Natural killer cell treated with Interleukin-12 subunit alpha and Interleukin-12 subunit beta and Interleukin-15 and Interleukin-18, amount 100 ng/mL, for 72 hours (primary cell): ENCODE data around the gene ACOT13. TPM values are rescaled to one million over a fixed set of nuclear protein-coding genes. Genes with fewer than 3 reads are reported as not detected.
A peak's percentile ranks its signal among the peaks of the same experiment; 100 is the strongest.
"Not testable (repeated sequence)": the region's sequence is repeated elsewhere in the genome, so short reads cannot be mapped to it uniquely, and the experiment has no call there.

Experiments
- ATAC-seq, 2 donors: fragments of 150-1000 bp; cut with Tn5 transposase in 1 of 2; sonication (Bioruptor Pico), chemical (Tn5 transposase) in 1 of 2; 2 replicates each; pipeline ENCODE4 v1.10.0; 2021
- DNase-seq: peaks from one replicate; pipeline ENCODE4 v3.0.0; 2022; ENCODE audit warnings: low spot score
- H3K27ac Mint-ChIP-seq, 2 donors: 1 replicate in 1 of 2; 2 replicates in 1 of 2; pipeline ENCODE4 v1.8.0; 2022; ENCODE audit warnings: mixed read lengths in 2 of 2, mild to moderate bottlenecking in 1 of 2, moderate library complexity in 1 of 2
- H3K27me3 Mint-ChIP-seq, 2 donors: 1 replicate in 1 of 2; 2 replicates in 1 of 2; pipeline ENCODE4 v1.8.0; 2022; ENCODE audit warnings: mixed read lengths in 2 of 2
- H3K36me3 Mint-ChIP-seq: one replicate; pipeline ENCODE4 v1.8.0; 2022; ENCODE audit warnings: mixed read lengths
- H3K4me1 Mint-ChIP-seq, 2 donors: 1 replicate in 1 of 2; 2 replicates in 1 of 2; pipeline ENCODE4 v1.8.0; 2022; ENCODE audit warnings: low read depth in 2 of 2, mixed read lengths in 2 of 2, mild to moderate bottlenecking in 1 of 2
- H3K4me3 Mint-ChIP-seq: one replicate; pipeline ENCODE4 v1.8.0; 2022; ENCODE audit warnings: mixed read lengths
- H3K9me3 Mint-ChIP-seq: 2 replicates; pipeline ENCODE4 v1.8.0; 2022; ENCODE audit warnings: mixed read lengths
- total RNA-seq, 2 donors: library from RNA; stranded (reverse); gene quantifications; one replicate each; pipeline ENCODE4 v1.2.3, GENCODE V29; 2022

The ACOT13 gene
- total RNA-seq, 2 donors from 2014 or later = 10.2 to 20.1 TPM

DNA sequence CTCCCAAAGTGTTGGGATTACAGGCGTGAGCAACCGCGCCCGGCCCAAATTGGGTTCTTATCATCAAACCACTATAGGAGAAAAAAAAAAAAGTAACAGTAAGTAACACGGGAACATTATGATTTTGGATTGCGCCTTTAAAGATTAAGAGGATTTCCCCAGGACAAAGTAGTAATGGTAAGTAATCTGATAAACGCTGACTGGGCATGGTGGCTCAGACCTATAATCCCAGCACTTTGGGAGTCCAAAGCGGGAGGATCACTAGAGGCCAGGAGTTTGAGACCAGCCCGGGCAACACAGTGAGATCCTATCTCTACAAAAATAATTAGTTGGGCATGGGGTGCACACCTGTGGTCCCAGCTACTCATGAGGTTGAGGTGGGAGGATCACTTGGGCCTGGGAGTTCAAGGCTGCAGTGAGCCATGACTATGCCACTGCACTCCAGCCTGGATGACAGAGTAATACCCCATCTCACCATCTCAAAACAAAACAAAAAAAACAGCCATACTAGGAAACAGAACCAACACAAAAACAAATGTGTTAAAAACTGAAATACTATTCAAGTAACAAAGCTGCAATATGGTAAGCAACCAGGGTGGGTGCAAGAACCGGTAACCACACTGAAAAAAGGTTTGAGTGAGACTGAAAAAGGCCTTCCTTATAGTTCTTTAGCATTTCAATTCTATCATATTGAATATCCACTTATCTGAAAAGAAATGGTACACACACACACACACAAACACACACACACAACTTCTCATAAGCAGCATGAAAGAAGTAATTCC is 43.8 kb downstream of the ACOT13 start:
- Mint-ChIP-seq H3K9me3 (no peaks in the 10 kb centered on the region), H3K4me3 (peak overlapping the region; percentile 25), H3K27ac (peak overlapping the region in 1 of 2 donors; percentile 43), H3K36me3 (peaks cover 28% of the 10 kb centered on the region), H3K4me1 (peaks cover 34 to 40% of the 10 kb centered on the region in 2 donors), H3K27me3 (no peaks in the 10 kb centered on the region)
- DNase-seq (no peak), ATAC-seq (peak; percentile 28 to 66)

DNA sequence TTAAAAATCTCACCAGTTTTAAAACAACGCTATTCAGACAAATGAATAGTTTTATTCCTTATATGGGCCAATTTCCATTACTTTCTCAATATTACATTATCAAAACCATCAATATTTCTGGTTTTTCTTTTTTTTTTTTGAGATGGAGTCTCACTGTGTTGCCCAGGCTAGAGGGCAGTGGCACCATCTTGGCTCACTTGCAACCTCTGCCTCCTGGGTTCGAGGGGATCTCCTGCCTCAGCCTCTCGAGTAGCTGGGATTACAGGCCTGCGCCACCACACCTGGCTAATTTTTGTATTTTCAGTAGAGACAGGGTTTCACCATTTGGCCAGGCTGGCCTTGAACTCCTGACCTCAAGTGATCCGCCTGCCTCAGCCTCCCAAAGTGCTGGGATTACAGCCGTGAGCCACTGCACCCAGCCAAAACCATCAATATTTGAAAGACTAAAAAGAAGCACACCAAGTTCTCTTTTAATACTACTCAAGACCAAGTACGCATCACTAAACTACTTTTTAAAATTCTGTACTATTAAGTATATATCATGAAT is 49.8 kb downstream of the ACOT13 start:
- peak overlapping the region; percentile 100 for H3K4me3 Mint-ChIP-seq
- H3K4me1 Mint-ChIP-seq = peaks cover 57 to 65% of the 10 kb centered on the region in 2 donors
- peak overlapping the region; percentile 99 to 100 for H3K27ac Mint-ChIP-seq
- peaks cover 33% of the 10 kb centered on the region for H3K36me3 Mint-ChIP-seq
- not testable (repeated sequence) for H3K9me3 Mint-ChIP-seq, H3K27me3 Mint-ChIP-seq, DNase-seq, ATAC-seq

DNA sequence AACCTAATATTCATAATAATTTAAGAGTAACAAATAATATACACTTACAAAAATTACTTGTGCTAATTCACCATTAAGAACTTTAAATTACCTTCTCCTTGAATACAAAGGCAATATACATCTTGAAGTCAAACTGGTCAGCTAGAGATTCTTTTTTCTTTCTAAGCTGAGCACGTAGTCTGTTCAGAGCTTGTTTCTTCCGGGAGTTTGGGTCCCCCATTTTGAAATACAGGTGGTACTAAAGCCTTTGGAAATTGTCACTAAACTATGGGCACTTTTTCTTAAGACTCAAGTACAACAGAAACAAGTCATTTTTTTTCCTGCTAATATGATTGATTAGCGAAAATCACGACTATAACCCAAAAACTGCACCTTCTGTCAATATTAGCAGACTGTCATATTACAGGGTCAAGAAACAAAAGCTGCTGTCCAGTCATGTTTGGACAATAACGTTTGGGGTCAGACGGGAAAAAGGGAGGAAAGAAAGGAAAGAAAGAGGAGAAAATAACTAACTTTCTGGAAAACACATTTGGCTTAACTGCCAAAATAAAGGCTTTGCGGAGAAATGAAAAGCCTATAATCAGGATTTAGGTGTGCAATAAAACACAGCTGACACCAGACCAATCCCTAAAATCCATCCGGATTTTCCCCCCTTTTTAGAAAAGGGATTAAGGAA is 51.7 kb downstream of the ACOT13 start:
- ATAC-seq = no peak
- H3K36me3 Mint-ChIP-seq = peaks cover 26% of the 10 kb centered on the region
- no peak for DNase-seq
- H3K9me3 Mint-ChIP-seq = no peaks in the 10 kb centered on the region
- peaks cover 49 to 61% of the 10 kb centered on the region in 2 donors for H3K4me1 Mint-ChIP-seq
- peak overlapping the region; percentile 99 to 100 for H3K27ac Mint-ChIP-seq
- peak overlapping the region; percentile 100 for H3K4me3 Mint-ChIP-seq
- no peaks in the 10 kb centered on the region for H3K27me3 Mint-ChIP-seq

DNA sequence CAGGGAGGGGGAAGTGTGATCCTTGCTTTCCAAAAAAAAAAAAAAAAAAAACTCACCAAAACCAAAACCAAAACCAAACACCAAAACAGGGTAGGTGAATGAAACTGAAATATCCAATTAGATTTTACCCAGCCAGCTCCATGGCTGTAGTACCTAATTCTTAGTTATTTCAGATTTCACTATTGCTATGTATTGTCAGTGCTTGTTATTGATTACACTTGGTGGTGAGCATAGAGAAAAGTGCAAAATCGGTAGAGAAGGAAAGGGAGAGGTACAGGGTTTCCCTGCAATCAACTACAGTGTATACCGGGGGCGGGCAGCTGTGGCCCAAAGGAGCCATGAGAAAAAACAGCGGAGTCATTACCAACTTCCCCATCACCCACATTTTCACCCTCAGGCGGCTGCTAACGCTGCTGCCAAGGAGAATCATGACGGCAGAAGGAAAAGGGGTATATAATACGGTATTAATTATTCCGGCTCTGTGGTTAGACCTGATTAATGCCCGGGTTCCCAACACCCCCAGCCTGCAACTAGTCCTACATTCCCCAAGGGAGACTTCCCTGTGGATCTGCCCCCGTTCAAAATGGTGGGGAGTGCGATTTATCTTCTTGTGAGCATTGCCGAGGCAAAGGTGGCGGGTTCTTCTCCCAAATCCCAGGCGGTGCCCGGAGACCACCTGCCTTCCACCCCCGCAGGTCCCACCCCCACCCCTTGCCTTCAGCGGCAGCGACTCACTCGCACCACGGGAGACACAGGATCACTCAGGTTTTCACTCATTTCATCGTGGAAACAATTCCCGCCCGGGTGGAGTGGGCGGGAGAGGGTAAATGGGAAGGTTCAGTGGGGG is 52.5 kb downstream of the ACOT13 start, which contains the start of gene C6orf62:
TSS of gene C6orf62 (minus strand) at position 30 of the 847 bp plus-strand sequence. CDS start 486 bp downstream, outside the sequence.
- Mint-ChIP-seq H3K27me3 (no peaks in the 10 kb centered on the region), H3K4me3 (peak within 1 kb of the TSS; percentile 100), H3K36me3 (peaks cover 26% of the 10 kb centered on the region), H3K4me1 (peaks cover 43 to 54% of the 10 kb centered on the region in 2 donors), H3K9me3 (no peaks in the 10 kb centered on the region), H3K27ac (peak within 1 kb of the TSS; percentile 99 to 100)
- ATAC-seq (peak in 1 of 2 donors; percentile 0), DNase-seq (peak; percentile 79)

DNA sequence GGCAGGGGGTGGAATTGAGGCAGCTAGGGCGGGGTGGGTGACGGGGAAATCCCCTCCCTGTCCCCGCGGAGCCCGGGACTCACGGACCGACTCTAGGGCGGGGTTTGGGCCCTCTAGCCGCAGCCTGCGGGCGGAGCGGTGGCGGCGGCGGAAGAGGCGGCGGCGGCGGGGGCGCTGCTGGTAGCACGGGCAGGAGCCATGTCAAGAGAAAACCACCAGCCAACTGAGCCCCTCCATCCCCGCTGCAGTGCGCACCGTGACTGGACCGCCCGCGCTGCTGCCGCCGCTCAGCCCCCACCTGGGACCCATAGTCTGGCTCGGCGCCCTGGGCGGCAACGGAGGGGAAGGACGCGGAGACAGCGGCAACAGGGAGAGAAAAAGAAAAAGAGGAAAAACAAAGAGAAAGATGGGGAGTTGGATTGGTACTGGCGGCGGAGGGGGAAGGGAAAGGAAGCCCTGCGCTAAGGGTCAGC is 53.3 kb downstream of the ACOT13 start:
- DNase-seq (peak; percentile 88), ATAC-seq (peak; percentile 47 to 60)
- peaks cover 40 to 47% of the 10 kb centered on the region in 2 donors for H3K4me1 Mint-ChIP-seq
- peak overlapping the region; percentile 100 for H3K4me3 Mint-ChIP-seq
- no peaks in the 10 kb centered on the region for H3K9me3 Mint-ChIP-seq
- peaks cover 26% of the 10 kb centered on the region for H3K36me3 Mint-ChIP-seq
- no peaks in the 10 kb centered on the region for H3K27me3 Mint-ChIP-seq
- peak overlapping the region; percentile 99 to 100 for H3K27ac Mint-ChIP-seq

DNA sequence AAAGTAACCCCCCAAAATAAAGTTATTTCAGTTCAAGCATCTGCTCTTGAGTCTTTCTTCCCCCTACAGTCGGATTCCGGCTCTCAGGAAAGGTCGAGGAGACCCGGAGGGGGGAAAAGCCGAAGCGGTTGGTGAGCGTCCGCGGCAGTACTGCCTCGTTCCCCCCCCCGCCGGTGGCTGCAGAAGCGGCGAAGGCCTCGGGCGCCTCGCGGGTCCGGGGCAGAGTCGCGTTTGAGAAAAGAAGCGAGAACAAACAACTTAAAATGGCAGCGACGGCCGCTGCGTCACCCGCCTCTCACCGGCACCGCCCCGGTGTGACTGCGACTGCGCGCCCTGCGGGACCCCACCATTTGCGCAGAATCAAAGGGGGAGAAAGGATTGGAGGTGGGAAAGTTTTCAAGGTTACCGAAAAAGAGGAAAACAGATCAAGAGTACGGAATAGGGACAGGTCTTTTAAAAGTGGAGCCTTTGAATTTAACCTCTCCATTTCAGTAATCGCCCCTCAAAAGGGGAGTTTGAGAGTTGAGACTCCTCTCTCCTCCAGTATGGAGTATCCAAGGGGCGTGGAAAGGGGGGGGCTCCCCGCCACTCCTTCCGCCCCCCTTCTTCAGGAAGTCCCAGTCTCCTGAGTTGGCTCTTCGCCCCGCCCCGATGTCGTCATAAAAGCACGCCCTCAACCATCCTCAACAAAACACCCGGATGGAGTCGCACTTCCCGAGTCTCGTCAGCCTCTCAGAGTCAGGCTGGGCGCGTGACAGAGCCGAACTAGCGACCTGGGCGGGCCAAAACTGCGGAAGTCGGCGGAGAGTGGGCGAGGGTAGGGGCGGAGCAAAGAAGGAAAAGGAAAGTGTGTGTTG is 54.0 kb downstream of the ACOT13 start:
- H3K9me3 Mint-ChIP-seq = no peaks in the 10 kb centered on the region
- peak overlapping the region; percentile 100 for H3K4me3 Mint-ChIP-seq
- peaks cover 26% of the 10 kb centered on the region for H3K36me3 Mint-ChIP-seq
- DNase-seq (peak; percentile 100), ATAC-seq (peak; percentile 92)
- H3K4me1 Mint-ChIP-seq = peaks cover 35 to 42% of the 10 kb centered on the region in 2 donors
- H3K27ac Mint-ChIP-seq = peak overlapping the region; percentile 99 to 100
- no peaks in the 10 kb centered on the region for H3K27me3 Mint-ChIP-seq

DNA sequence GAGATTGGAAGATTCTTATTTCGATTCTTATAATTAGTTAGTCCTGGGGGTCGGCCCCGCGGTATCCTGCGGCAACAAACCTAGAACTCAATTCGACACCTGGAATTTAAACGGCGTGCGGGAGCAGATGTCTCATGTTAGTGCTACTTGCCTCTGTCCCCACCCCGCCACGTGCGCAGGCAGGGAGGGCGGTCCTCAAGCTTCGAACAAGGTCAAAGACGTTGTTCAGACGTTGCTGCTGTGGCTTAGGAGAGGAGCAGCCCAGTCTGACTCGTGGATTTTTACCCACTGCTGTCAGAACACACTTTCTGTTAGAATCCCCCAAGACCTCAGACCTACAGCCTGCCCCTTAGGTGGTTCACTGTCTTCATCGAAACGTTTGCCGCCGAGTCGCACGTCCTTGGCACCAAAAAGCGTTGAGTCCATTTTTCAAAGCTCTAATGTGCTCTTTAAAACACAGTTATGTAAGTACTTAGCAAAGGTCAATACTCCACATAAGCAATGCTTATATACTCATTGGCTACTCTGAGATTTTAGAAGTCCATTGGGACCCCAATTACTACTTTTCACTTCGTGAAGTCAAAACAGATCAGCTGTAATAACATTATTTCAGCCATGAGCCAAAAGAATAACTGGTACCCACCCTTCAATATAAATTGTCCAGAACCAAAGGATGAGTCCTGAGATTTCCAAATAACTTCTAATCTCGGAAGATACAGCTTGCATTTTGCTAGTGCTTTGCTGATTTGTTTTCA is 54.8 kb downstream of the ACOT13 start:
- DNase-seq (peak; percentile 89), ATAC-seq (peak; percentile 61 to 69)
- H3K36me3 Mint-ChIP-seq = peaks cover 26% of the 10 kb centered on the region
- peak overlapping the region; percentile 100 for H3K4me3 Mint-ChIP-seq
- peaks cover 4 to 5% of the 10 kb centered on the region in 2 donors for H3K27me3 Mint-ChIP-seq
- H3K27ac Mint-ChIP-seq = peak overlapping the region; percentile 99 to 100
- no peaks in the 10 kb centered on the region for H3K9me3 Mint-ChIP-seq
- H3K4me1 Mint-ChIP-seq = peaks cover 28 to 34% of the 10 kb centered on the region in 2 donors

DNA sequence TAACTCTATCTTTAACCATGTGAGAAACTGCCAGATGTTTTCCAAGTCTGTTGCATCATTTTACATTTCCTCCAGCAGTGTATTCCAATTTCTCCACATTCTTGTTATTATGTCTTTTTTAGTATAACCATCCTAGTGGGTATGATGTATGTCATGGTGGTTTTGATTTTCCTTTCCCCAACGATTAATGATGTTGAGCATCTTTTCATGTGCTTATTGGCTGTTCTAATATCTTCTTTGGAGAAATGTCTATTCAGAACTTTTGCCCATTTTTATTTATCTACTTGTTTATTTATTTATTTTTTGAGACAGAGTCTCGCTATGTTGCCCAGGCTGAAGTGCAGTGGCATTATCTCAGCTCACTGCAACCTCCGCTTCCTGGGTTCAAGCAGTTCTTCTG is 56.4 kb downstream of the ACOT13 start:
- Mint-ChIP-seq H3K36me3 (peaks cover 19% of the 10 kb centered on the region), H3K27me3 (peaks cover 4 to 8% of the 10 kb centered on the region in 2 donors), H3K9me3 (no peaks in the 10 kb centered on the region), H3K27ac (no peak overlapping the region), H3K4me3 (peak overlapping the region; percentile 42), H3K4me1 (peaks cover 16 to 24% of the 10 kb centered on the region in 2 donors)
- ATAC-seq (no peak), DNase-seq (no peak)

DNA sequence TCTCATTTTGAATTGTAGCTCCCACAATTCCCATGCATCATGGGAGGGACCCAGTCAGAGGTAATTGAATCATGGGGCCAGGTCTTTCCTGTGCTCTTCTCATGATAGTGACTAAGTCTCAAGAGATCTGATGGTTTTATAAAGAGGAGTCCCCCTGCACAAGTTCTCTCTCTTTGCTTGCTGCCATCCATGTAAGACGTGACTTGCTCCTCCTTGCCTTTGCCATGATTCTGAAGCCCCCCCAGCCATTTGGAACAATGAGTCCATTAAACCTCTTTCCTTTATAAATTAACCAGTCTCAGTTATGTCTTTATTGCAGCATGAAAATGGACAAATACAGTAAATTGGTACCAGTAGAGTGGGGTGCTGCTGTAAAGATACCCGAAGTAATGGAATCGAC is 63.8 kb downstream of the ACOT13 start:
- not testable (repeated sequence) for H3K4me1 Mint-ChIP-seq, H3K9me3 Mint-ChIP-seq, H3K27ac Mint-ChIP-seq, ATAC-seq, H3K4me3 Mint-ChIP-seq, DNase-seq
- Mint-ChIP-seq H3K36me3 (peaks cover 18% of the 10 kb centered on the region), H3K27me3 (peaks cover 16 to 32% of the 10 kb centered on the region in 2 donors)

DNA sequence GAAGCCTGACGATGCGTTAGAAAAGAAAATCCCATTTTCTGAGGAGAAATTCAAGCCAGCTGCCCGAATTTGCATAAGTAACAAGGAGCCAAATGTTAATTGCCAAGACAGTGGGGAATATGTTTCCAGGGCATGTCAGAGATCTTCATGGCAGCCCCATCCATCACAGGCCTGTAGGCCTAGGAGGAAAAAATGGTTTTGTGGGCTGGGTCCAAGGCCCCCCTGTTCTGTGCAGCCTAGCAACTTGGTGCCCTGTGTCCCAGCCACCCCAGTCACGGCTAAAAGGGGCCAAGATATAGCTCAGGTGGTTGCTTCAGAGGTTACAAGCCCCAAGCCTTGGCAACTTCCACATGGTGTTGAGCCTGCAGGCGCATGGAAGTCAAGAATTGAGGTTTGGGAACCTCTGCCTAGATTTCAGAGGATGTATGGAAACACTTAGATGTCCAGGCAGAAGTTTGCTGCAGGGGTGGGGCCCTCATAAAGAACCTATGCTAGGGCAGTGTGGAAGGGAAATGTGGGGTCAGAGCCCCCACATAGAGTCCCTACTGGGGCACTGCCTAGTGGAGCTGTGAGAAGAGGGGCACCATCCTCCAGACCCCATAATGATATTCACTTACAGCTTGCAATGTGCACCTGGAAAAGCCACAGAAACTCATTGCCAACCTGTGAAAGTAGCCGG is 64.7 kb downstream of the ACOT13 start:
- ATAC-seq = not testable (repeated sequence)

DNA sequence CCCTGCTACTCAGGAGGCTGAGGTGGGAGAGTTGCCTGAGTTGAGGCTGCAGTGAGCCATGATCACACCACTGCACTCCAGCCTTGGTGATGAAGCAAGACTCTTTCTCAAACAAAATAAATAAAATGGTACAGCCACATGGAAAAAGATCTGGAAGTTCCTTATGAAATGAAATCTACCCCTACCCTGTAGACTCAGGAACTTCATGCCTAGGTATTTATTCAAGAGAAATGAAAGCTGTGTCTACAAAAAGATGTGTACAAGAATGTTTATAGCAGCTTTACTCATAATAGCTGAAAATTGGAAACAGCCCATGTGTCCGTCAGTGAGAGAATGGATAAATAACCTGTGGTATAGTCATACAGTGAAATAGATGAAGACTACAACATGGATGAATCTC is 67.3 kb downstream of the ACOT13 start:
- Mint-ChIP-seq H3K9me3 (peaks cover 7% of the 10 kb centered on the region), H3K4me1 (no peaks in the 10 kb centered on the region), H3K36me3 (peaks cover 12% of the 10 kb centered on the region), H3K4me3 (no peak overlapping the region), H3K27ac (no peak overlapping the region), H3K27me3 (peaks cover 12 to 18% of the 10 kb centered on the region in 2 donors)
- ATAC-seq = no peak
- no peak for DNase-seq

More for the DNA sequence above, 64.7 kb downstream of the ACOT13 start:
- not testable (repeated sequence) for H3K27ac Mint-ChIP-seq, DNase-seq, H3K9me3 Mint-ChIP-seq, H3K4me3 Mint-ChIP-seq, H3K4me1 Mint-ChIP-seq
- Mint-ChIP-seq H3K36me3 (peaks cover 18% of the 10 kb centered on the region), H3K27me3 (peaks cover 16 to 27% of the 10 kb centered on the region in 2 donors)
